SK-N-MC (cell line): ENCODE data around the gene TXK.

ENCODE experiments used
- EZH2 ChIP-seq: fragments of 200-600 bp; sonication (generic); IDR thresholded peaks from one replicate; pipeline ENCODE4 v1.6.1; 2017; ENCODE audit warnings: antibody characterized with exemption
- POLR2AphosphoS5 ChIP-seq: IDR thresholded peaks from 2 replicates; pipeline ENCODE4 v1.6.1; 2012; ENCODE audit warnings: mild to moderate bottlenecking, low read depth, low read length, borderline replicate concordance

GRCh38 chr4:48047896-48048295, 86.2 kb downstream of the TXK start:
- TF ChIP-seq POLR2AphosphoS5 (no peak), EZH2 (no peak)
